Panc1 (cell line): ENCODE results near the gene SLC8B1. TPM values are rescaled to one million over a fixed set of nuclear protein-coding genes. Genes with fewer than 3 reads are reported as not detected.

ENCODE experiments used
- ATAC-seq: fragments of 200-7000 bp; cut with Tn5 transposase; 2 replicates; pipeline ENCODE4 v1.9.1; 2020; ENCODE audit warnings: mild to moderate bottlenecking, moderate library complexity
- BruUV-seq: library from RNA; stranded (reverse); fragments of 400-500 nt; replicated peaks from 2 replicates; lab custom pipeline; 2021; lab: Mats Ljungman, UMichigan
- CTCF ChIA-PET: fragments of 300-600 bp; sonication (Branson Sonifier 250); formaldehyde crosslinking; loops from one replicate; lab custom pipeline; 2022; ENCODE audit warnings: antibody characterized with exemption; lab: Charles Lee
- POLR2A ChIA-PET: fragments of 300-600 bp; sonication (Branson Sonifier 250); formaldehyde crosslinking; loops from one replicate; lab custom pipeline; 2022; ENCODE audit warnings: antibody characterized with exemption; lab: Charles Lee
- DNase-seq: peaks from one replicate; pipeline ENCODE4 v3.0.0-alpha.2; 2010; ENCODE audit warnings: low read depth, low spot score
- H3K27ac ChIP-seq: 2 replicates; pipeline ENCODE4 v1.5.1; 2011; ENCODE audit warnings: mild to moderate bottlenecking, low read length, inconsistent platforms
- H3K27me3 ChIP-seq: fragments of 200-500 bp; sonication (Bioruptor generic); 2 replicates; pipeline ENCODE4 v1.6.0; 2014; ENCODE audit warnings: low read length, inconsistent platforms; ENCODE audit not compliant: control insufficient read depth, insufficient read depth
- H3K36me3 ChIP-seq: fragments of 200-500 bp; sonication (Bioruptor generic); 2 replicates; pipeline ENCODE4 v1.5.1; 2014; ENCODE audit warnings: inconsistent platforms, mild to moderate bottlenecking, low read length, moderate library complexity; ENCODE audit not compliant: control insufficient read depth, insufficient read depth
- H3K4me1 ChIP-seq: 2 replicates; pipeline ENCODE4 v1.5.1; 2011; ENCODE audit warnings: inconsistent platforms, mild to moderate bottlenecking, low read length, moderate library complexity; ENCODE audit not compliant: control insufficient read depth, insufficient read depth
- H3K4me3 ChIP-seq, 2 experiments: 2 replicates each; pipeline ENCODE4 v1.5.1; 2011 to 2012; ENCODE audit warnings: low read depth in 2 of 2, low read length in 2 of 2, mild to moderate bottlenecking in 2 of 2, inconsistent platforms in 1 of 2, moderate library complexity in 1 of 2
- H3K9me3 ChIP-seq: fragments of 200-500 bp; sonication (Bioruptor generic); 2 replicates; pipeline ENCODE4 v1.5.1; 2014; ENCODE audit warnings: low read depth, mild to moderate bottlenecking, inconsistent platforms, low read length, moderate library complexity; ENCODE audit not compliant: control insufficient read depth, insufficient read depth
- POLR2AphosphoS5 ChIP-seq: IDR thresholded peaks from 2 replicates; pipeline ENCODE4 v1.6.1; 2012; ENCODE audit warnings: mild to moderate bottlenecking, low read depth, low read length, moderate library complexity
- SIN3A ChIP-seq: IDR thresholded peaks from 2 replicates; pipeline ENCODE4 v1.6.1; 2012; ENCODE audit warnings: low read depth, mild to moderate bottlenecking, low read length, moderate library complexity, borderline replicate concordance; ENCODE audit not compliant: insufficient read depth
- TCF7L2 ChIP-seq: IDR thresholded peaks from 2 replicates; pipeline ENCODE4 v1.6.1; 2011; ENCODE audit warnings: mild to moderate bottlenecking, low read depth, low read length, inconsistent platforms
- in situ Hi-C: cut with HindIII; loops from 2 replicates; pipeline ENCODE4 v1.10.0; 2016; ENCODE audit warnings: low sequenced_read_pairs, low pct_unique_long_range_greater_than_20kb
- intact Hi-C: fragments of 100-400 bp; cut with micrococcal nuclease; formaldehyde crosslinking; loops from one replicate; pipeline ENCODE4 v1.10.0; 2022; ENCODE audit not compliant: unreplicated experiment
- total RNA-seq: library from RNA; stranded (reverse); gene quantifications from one replicate; pipeline ENCODE4 v1.2.1, GENCODE V29; 2021; ENCODE audit not compliant: unreplicated experiment
- TF ChIP-seq, protein P1 (sequence below): fragments of 450-650 bp; IDR thresholded peaks from 2 replicates; pipeline ENCODE4 v1.5.1; 2017; ENCODE audit warnings: mild to moderate bottlenecking
- TF ChIP-seq, protein P2 (sequence below), 2 experiments: IDR thresholded peaks; 2 replicates each; pipeline ENCODE4 v1.6.1; 2011 to 2012; ENCODE audit warnings: low read depth in 2 of 2, control low read depth in 1 of 2, low read length in 1 of 2, mild to moderate bottlenecking in 1 of 2, moderate library complexity in 1 of 2; ENCODE audit not compliant: insufficient read depth in 1 of 2

Gene SLC8B1
- total RNA-seq, 1 experiment from 2014 or later, result 26.7 TPM

DNA sequence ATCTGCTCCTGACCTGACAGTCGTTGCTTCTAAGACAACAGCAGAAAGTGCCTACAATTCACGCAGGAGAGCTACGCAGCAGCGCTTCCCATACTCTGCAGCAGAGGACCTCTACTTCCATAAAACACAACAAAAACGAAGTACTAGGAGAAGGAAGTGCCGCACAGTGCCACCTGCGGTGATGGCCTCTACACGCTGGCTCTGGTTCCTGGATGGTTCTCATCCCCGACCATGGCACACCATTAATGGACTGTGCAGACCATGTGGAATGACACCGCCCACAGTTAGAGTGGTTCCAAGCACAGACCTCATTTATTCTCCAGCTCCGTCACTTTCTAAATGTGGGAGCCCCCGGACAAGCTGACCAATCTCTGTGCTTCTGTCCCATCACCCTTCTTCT lies 85.4 kb downstream of the SLC8B1 start:
- no TSS peak for BruUV-seq

GRCh38 chr12:113248842-113249435 lies 86.0 kb downstream of the SLC8B1 start:
- Histone ChIP-seq H3K36me3 (no peaks in the 10 kb centered on the region), H3K4me3 (no peak overlapping the region), H3K4me1 (peaks cover 29% of the 10 kb centered on the region), H3K27ac (no peak overlapping the region), H3K9me3 (peaks cover 6% of the 10 kb centered on the region; the same call in 1 of the 2 replicates), H3K27me3 (no peaks in the 10 kb centered on the region)
- no TSS peak for BruUV-seq
- intact Hi-C loops (no loop called here), in situ Hi-C loops (no loop called here)
- ATAC-seq (no peak), DNase-seq (no peak)
- CTCF ChIA-PET, result no interaction called here
- POLR2A ChIA-PET, result no interaction called here
- TF ChIP-seq TCF7L2 (no peak), SIN3A (no peak), POLR2AphosphoS5 (no peak)
- TF ChIP-seq, protein P1, sequence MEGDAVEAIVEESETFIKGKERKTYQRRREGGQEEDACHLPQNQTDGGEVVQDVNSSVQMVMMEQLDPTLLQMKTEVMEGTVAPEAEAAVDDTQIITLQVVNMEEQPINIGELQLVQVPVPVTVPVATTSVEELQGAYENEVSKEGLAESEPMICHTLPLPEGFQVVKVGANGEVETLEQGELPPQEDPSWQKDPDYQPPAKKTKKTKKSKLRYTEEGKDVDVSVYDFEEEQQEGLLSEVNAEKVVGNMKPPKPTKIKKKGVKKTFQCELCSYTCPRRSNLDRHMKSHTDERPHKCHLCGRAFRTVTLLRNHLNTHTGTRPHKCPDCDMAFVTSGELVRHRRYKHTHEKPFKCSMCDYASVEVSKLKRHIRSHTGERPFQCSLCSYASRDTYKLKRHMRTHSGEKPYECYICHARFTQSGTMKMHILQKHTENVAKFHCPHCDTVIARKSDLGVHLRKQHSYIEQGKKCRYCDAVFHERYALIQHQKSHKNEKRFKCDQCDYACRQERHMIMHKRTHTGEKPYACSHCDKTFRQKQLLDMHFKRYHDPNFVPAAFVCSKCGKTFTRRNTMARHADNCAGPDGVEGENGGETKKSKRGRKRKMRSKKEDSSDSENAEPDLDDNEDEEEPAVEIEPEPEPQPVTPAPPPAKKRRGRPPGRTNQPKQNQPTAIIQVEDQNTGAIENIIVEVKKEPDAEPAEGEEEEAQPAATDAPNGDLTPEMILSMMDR, result no peak
- TF ChIP-seq, protein P2, sequence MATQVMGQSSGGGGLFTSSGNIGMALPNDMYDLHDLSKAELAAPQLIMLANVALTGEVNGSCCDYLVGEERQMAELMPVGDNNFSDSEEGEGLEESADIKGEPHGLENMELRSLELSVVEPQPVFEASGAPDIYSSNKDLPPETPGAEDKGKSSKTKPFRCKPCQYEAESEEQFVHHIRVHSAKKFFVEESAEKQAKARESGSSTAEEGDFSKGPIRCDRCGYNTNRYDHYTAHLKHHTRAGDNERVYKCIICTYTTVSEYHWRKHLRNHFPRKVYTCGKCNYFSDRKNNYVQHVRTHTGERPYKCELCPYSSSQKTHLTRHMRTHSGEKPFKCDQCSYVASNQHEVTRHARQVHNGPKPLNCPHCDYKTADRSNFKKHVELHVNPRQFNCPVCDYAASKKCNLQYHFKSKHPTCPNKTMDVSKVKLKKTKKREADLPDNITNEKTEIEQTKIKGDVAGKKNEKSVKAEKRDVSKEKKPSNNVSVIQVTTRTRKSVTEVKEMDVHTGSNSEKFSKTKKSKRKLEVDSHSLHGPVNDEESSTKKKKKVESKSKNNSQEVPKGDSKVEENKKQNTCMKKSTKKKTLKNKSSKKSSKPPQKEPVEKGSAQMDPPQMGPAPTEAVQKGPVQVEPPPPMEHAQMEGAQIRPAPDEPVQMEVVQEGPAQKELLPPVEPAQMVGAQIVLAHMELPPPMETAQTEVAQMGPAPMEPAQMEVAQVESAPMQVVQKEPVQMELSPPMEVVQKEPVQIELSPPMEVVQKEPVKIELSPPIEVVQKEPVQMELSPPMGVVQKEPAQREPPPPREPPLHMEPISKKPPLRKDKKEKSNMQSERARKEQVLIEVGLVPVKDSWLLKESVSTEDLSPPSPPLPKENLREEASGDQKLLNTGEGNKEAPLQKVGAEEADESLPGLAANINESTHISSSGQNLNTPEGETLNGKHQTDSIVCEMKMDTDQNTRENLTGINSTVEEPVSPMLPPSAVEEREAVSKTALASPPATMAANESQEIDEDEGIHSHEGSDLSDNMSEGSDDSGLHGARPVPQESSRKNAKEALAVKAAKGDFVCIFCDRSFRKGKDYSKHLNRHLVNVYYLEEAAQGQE (IDR thresholded peaks at IDR 0.05; ENCODE audit: insufficient read depth in 1 of 2, low read depth in 2 of 2, low read length in 1 of 2), result no peak

More for the DNA sequence above, 85.4 kb downstream of the SLC8B1 start:
- DNase-seq (no peak), ATAC-seq (no peak)
- POLR2A ChIA-PET, result no interaction called here
- Histone ChIP-seq H3K4me3 (no peak overlapping the region), H3K27ac (no peak overlapping the region), H3K27me3 (no peaks in the 10 kb centered on the region), H3K9me3 (peaks cover 6% of the 10 kb centered on the region; the same call in 1 of the 2 replicates), H3K36me3 (no peaks in the 10 kb centered on the region), H3K4me1 (peaks cover 23% of the 10 kb centered on the region)
- intact Hi-C loops, result no loop called here
- TF ChIP-seq SIN3A (no peak), POLR2AphosphoS5 (no peak), TCF7L2 (no peak)
- TF ChIP-seq, protein P1, result no peak
- TF ChIP-seq, protein P2 (IDR thresholded peaks at IDR 0.05; ENCODE audit: insufficient read depth in 1 of 2, low read depth in 2 of 2, low read length in 1 of 2), result no peak
- in situ Hi-C loops, result no loop called here
- CTCF ChIA-PET, result no interaction called here
